ENCODE data around the gene KCND2.
"Not testable (repeated sequence)": the region's sequence is repeated elsewhere in the genome, so short reads cannot be mapped to it uniquely, and the experiment has no call there.

Gene KCND2

DNA sequence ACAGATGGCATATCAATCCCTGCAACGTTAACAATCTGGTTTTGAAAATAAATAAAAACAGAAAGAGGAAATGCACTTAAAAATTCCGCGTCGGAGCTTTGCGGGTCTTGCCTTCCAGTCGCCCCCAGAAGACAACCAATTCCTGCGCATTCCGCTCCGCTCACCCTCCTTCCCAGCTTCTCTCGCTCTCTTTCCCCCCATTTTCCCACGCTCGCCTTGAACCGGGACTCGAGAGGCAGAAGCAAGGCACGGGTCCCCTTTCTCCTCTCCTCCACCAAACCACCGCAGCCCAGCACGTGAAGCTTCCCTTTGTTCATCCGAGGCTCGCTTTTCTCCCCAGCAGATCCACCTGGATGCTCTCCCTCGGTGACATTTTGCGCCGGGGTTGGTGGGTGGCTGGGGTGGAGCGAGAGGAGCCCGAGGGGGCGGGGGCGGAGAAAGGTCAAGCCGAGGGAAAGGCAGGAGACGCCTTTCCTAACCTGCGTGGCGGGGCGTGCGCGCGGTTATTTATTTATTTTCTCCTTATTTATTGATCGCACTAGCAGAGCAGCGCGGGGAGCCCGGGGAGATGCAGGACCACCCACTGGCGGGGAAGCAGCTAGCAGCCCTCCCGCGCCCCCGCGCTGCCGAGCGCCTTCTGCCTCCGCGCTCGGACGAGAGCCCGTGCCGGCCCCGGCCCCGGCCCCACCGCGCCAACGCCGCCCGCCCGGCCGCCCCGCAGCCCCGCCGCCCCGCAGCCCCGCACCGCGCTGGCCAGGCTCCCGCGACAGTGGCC, at the start of gene KCND2:
Gene KCND2, plus strand, starts transcription at position 475 of the 775 bp plus-strand sequence.
- DNase-seq = no peak

DNA sequence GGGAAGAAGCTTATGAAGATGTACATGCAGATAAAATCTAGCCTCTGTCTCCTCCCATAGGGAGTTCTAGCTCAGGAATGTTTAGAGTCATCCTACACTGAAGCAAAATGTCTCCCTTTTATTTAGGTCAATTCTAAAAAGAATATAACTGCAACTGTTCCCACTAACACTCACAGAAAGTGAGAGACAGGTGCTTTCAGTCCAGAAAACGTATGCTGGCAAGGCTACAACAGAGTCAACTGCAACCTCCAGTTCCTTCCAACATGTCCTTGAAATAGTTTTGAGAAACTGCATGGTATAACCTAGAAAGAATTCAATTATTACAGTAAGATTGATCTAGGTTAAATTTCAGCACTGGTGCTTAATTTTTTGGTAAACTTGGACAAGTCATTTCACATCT, 46.8 kb upstream of the KCND2 start:
- no peak for DNase-seq

DNA sequence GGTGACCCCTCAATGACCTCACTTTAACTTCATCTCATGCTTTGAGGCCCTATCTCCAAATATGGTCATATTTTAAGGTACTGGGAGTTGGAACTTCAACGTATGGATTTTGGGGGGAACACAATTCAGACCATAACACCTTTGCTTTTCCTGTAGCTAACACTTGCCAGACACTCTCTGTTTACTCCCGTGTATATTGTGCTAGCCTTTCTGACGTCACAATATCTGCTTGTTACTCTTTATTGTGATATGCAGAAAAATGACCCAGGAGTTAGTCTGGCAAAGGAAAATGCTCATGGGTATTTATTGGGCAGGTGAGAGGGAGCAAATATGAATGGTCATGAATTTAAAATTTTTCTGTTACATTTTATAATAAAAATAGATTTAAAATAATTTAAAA, 45.7 kb upstream of the KCND2 start:
- no peak for DNase-seq

DNA sequence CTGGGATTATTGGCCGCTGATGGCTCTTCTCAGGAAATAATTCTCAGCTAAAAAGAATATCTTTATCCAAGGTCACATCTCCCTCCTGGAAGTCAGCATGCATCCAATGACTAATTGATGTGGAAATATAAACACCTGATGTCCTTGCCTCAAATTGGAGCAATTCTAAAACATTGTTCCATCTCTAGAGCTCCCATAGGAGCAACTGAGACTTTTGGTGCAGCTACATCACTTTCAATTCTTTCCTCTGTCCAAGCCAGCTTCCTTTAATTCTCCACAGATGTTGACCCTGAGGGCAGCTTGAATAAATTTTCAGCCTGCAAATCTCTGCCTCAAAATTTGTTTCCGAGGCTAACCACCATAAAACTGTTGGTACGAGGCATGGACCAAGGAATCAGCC, 43.9 kb upstream of the KCND2 start:
- no peak for DNase-seq

DNA sequence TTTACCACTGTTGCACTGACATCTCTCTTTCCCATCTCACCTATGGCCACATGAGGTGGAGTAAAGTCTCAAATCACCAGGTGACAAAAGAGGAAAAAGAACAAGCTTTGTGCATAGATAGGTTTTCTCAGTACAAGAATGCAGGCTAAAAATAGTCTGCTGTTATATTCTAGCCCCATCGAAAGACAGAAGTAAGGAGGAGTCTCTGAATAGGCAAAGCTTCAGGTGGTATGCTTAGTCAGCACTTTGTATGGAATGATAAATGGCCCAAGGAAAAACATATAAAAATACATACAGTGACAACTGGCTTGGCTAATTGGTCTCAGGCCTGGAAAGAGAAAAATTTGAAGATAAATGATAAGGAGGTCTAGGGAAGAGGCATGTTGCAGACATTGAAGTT, 39.6 kb upstream of the KCND2 start:
- DNase-seq = no peak

DNA sequence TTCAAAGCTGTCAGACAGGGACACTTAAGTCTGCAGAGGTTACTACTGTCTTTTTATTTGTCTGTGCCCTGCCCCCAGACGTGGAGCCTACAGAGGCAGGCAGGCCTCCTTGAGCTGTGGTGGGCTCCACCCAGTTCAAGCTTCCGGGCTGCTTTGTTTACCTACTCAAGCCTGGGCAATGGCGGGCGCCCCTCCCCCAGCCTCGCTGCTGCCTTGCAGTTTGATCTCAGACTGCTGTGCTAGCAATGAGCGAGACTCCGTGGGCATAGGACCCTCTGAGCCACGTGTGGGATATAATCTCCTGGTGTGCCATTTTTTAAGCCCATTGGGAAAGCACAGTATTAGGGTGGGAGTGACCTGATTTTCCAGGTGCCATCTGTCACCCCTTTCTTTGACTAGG, 32.6 kb upstream of the KCND2 start:
- not testable (repeated sequence) for DNase-seq

DNA sequence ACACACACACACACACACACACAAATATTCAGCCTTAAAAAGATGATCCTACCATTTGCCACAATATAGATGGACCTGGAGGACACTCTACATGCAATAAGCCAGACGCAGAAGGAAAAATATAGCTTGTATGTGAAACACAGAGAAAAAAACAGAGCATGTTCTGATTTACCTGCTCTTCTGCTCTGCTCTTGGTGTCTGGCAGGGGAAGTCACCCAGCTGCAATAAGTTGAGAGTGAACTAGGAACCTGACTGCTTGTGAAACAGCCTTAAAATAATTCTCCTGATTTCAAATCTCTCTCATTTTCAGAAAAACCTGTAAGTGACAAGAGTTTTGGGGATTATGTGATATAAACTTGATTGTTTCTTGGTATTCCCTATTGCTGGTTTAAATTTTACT, 31.0 kb upstream of the KCND2 start:
- DNase-seq = no peak

DNA sequence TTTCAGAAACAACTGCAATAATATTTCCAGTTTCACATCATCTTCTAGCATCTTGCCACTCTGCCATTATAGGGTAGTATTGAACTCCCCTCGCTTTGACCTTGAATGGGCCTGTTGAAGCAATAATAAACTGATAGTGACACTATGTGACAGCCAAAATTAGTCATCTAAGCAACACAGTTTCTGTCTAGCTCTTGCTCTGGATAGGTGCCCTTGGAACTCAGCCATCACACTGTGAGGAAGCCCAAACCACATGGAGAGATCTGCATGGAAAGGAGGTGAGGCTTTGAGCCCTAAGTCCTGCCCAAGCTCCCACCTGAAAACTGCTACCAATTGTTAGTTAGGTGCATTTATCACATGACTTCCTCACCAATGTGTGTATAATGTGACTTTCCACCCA, 18.1 kb upstream of the KCND2 start:
- no peak for DNase-seq

DNA sequence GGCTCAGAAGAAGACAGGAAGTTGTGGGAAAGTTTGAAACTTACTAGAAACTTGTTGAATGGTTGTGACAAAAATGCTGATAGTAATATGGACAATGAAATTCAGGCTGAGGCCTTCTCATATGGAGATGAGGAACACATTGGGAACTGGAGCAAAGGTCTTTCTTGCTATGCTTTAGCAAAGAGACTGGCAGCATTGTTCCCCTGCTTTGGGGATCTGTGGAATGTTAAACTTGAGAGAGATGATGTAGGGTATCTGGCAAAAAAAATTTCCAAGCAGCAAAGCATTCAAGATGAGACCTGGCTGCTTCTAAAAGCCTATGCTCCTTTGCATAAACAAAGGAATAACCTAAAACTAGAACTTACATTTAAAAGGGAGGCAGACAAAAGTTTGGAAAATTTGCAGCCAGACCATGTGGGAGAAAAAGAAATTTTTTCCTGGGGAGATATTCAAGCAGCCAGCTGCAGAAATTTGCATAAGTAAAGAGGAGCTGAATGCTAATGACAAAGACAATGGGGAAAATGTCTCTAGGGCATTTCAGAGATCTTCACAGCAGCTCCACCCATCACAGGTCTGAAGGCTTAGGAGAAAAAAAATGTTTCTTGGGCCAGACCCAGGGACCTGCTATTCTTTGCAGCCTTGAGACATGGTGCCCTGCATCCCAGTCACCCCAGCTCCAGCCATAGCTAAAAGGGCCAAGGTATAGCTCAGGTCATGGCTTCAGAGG, 16.5 kb upstream of the KCND2 start:
- DNase-seq = no peak

DNA sequence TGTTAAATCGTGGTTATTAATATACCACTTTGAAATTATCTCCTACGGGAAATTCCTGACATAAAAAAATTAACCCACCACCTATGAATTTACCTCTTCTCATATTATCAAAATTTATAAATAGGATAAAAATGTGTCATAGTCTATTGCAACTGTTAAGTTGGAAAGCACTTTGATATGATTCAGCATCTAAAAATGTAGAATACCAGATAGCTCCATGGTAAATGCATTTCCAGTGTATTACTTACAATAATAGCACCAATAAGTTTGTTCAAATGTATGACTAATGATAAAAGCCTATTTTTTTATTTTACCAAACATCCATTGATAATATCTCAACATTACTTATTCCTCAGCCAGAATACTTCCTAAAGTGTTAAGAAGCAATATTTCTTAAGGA, 13.6 kb upstream of the KCND2 start:
- no peak for DNase-seq

DNA sequence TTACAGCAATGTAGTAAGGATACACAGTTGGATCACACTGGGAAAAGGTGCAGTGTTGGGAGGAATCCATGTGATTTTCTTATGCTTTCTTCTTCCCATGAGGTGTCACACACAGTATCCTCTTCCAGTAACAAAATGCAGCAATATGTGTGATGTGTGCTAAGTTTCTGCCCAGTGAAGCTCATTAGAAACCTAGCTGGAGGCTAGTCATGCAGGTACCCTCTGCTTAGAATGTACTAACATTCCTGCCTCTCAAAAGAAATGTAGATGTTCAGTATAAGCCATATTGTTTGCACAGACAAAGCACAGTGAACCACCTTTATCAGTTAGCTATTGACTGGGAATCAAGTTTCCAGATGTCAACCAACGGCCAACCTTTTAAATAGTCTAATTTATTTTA, 12.9 kb upstream of the KCND2 start:
- DNase-seq = no peak

DNA sequence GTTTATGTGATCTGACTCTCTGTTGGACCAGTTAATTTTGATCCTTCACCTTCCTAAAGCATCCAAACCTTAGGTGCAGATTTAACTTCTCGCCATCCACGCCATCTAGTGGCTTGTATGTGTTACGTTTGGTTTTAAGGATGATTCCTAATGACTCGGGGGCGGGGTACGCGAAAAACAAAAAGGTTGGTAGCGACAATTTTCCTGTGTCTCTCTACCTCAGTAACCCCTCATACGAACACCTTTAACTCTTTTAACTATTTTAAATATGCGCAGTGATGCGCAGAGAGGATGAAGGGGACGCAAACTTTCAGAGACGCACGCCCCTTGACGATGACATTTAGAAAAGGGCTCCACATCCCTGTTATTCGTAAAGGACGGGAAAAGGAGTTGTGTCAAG, 714 bp upstream of the KCND2 start:
- DNase-seq = no peak

DNA sequence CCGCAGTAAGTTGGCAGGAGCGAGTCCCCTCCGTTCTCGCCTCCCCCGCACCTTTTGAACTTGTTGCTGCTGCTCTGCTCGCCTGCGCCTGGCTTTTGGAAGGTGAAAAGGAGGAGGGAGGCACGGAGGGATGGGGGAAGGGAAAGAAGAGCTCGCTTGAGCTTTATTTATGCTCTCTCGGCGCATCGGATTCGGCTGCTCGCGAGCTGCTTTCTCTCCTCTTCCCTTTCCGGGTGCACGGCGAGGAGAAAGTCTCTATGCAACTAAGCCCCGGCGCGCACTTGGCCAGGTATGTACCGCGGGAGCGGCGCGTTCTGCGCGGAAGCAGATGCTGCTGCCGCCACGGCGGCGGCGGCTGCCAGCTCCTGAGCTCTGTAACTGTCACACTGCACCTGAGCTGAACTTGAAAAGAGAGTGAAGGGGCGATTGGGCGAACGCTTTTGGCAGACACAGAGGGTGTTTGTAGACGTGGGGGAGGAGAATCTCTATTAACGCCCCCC, 551 bp downstream of the KCND2 start:
- no peak for DNase-seq

DNA sequence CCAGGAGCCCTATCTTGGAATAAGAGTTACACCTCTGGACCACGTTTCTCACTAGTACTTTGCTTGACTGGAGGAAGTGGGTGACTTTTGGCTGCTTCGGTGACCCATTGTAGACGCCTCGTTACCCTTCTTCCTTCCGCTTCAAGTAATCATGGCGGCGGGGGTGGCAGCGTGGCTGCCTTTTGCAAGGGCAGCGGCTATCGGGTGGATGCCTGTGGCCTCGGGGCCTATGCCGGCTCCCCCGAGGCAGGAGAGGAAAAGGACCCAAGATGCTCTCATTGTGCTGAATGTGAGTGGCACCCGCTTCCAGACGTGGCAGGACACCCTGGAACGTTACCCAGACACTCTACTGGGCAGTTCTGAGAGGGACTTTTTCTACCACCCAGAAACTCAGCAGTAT, 1.5 kb downstream of the KCND2 start:
- DNase-seq = no peak

DNA sequence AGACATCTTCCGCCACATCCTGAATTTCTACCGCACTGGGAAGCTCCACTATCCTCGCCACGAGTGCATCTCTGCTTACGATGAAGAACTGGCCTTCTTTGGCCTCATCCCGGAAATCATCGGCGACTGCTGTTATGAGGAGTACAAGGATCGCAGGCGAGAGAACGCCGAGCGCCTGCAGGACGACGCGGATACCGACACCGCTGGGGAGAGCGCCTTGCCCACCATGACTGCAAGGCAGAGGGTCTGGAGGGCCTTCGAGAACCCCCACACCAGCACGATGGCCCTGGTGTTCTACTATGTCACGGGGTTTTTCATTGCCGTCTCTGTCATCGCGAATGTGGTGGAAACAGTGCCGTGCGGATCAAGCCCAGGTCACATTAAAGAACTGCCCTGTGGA, 1.9 kb downstream of the KCND2 start:
- DNase-seq = no peak

DNA sequence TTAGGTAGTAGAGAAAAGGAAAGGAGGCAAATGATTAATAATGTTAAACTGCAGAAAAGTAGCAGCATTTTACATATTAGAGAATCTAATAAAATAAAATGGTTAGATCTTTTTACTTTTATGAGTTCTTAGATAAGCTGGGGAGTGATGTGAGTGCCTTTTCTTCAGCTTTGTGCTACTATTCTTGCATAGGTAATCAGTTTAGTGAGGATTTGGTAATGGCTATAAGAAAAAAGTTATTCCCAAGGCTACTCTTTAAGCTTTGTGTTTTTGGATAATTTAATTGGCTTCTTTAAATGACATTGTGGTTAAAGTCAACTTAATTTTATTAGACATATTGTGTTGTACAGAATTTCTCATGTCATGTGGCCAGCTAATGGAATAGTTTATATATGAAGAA, 3.7 kb downstream of the KCND2 start:
- DNase-seq = no peak

DNA sequence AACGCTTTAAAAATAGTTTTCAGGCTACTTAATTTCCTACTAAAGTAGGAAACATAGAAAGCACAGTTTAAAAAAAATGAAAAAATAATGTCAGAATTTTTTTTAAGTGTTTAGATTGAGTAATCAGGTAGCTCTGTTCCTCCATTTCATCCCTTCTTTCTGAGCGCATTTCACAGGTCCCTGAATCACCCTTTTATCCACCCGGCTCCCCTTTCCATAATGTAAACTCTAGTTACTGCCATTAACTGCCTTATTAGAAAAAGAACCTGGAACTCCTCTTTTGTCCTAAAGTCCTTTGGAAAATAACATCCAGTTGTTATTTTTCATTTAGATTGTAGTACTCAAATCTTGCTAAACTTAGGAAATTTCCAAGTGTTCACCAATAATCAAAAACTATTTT, 5.8 kb downstream of the KCND2 start:
- DNase-seq = no peak

DNA sequence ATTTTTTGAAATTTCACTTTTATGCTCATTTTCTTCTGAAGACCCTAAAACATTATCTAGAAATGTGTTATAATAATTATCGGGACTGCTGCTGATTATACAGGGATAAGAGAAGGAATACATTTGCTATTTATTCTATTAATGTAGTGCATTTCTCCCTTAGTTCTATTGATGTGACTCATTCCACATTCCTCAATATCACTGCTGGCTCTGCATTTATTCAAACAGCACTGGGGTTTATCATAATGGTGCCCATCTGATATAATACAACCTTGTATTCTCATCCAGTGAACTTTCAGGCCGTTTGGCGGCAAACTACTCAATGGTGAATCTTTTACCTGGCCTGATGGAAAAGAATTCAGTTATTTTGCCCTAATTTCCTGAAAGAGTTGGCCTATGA, 7.8 kb downstream of the KCND2 start:
- DNase-seq = no peak

DNA sequence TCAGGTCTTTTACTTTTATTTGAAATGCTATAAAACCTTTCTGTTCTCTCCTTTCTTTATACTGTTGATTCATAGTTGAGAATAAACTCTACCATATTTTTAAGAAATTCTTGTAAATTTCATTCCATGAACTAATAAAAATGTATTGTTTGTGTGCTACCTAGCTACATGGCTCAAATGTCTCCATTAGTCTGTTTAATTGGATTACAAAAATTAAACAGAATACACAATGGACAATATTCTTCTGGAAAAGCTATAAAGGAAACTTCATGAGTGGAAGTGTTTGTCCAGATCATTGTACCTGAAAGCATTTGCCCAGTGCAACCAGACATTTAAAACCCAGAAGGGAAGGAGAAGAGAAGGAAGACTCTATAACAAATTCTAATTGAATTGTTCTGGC, 20.1 kb downstream of the KCND2 start:
- no peak for DNase-seq

DNA sequence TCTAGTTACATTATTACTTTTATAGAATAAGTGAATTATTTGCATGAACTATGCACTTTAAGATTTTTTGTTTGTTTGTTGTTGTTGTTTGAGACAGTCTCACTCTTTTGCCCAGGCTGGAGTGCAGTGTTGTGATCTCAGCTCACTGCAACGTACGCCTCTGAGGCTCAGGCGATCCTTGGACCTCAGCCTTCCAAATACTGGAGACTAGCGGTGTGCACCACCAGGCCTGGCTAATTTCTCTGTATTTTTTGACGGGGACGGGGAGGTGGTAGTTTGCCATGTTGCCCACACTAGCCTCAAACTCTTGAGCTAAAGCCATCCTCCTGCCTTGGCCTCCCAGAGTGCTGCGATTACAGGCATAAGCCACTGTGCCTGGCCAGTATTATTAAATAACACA, 29.2 kb downstream of the KCND2 start:
- no peak for DNase-seq

DNA sequence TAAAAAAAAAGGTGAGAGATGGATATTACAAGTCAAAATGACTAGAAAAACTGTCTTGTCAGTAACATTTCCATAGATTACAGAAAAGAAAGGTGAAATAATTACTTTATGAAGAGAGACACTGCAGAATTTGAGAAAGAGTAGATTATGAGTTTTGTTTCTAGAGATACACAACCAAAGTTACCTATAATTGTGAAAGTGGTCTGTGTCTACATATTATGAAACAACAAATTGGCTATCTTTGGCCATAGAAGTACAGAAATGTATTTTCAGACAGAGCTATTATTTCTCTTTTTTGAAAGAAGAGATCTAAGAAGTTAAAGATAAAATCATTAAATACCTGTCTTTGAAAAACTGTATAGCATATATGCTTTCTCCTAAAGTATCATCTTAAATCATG, 30.1 kb downstream of the KCND2 start:
- DNase-seq = no peak

DNA sequence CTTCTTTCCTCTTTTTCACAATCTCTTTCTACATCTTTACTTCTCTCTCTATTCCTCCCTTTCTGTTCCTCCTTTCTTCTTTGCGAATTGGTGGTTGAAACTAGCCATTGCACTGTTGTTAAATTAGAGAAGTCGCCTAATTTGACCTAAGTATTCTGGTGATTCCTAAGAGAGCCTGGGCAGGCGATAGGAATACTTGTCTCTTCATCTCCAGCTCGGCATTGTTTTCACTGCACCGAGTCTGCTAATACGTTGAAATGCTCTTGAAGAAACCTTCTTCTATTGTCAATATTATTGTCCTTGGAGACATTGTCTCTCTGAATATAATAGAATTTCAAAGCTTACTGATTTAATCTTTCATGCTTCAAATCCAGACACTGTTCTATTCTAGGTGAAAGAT, 31.7 kb downstream of the KCND2 start:
- no peak for DNase-seq

DNA sequence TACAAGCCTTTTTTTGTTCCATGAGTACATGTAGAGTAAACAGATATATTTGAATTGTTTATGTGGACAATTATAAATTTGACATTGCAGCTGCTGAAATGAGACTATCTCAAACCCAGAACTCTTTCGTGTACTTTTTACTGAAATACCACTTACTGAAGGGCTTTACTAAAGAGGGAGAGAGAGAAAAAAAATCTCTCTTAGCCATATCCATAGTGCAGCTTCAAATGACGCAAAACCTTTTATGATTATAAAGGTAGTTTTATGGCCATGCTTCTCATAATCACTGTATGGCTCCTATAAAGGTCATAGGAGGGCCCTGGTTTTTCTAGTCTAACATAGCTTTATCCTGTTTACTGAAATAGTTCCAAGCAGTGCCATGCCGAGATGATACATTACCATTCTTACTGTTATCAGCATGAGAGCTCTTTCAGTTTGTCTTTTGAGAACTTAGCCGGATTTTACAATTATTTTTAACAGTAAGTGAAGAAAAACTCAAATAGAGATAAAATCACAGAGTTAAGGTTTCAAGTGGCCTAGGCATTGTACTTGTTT, 35.1 kb downstream of the KCND2 start:
- DNase-seq = no peak
